Body of pancreas (tissue), 4 donors: ENCODE results near the gene SKP1. TPM values are rescaled to one million over a fixed set of nuclear protein-coding genes. Genes with fewer than 3 reads are reported as not detected.

ENCODE experiments used
- ATAC-seq: fragments of 150-250 bp; one replicate; pipeline ENCODE4 v1.9.1; 2016
- DNase-seq, 4 donors: peaks; one replicate each; pipeline ENCODE4 v3.0.0-alpha.2; 2019
- H3K27ac ChIP-seq, 4 donors: fragments of 200-600 bp; sonication (generic); 1 replicate in 3 of 4; 2 replicates in 1 of 4; pipeline versions ENCODE4 v1.5.1 to v1.6.1; 2016 to 2019; ENCODE audit warnings: mild to moderate bottlenecking in 1 of 4, mixed read lengths in 1 of 4, moderate library complexity in 1 of 4
- H3K27me3 ChIP-seq, 2 donors: fragments of 200-600 bp; sonication (generic); one replicate each; pipeline ENCODE4 v1.6.0; 2016; ENCODE audit warnings: mild to moderate bottlenecking in 1 of 2
- H3K36me3 ChIP-seq, 2 donors: fragments of 200-600 bp; sonication (generic); replicated peaks in 1 of 2; 2 replicates each; pipeline ENCODE4 v1.5.1; 2016; ENCODE audit warnings: low read depth in 2 of 2; ENCODE audit not compliant: insufficient read depth in 1 of 2
- H3K4me1 ChIP-seq: fragments of 200-600 bp; sonication (generic); one replicate; pipeline ENCODE4 v1.6.0; 2016
- H3K4me3 ChIP-seq, 2 donors: fragments of 200-600 bp; sonication (generic); 1 replicate in 1 of 2; 2 replicates in 1 of 2; pipeline ENCODE4 v1.5.1; 2016 to 2019
- H3K9me3 ChIP-seq, 3 donors: fragments of 200-600 bp; sonication (generic); 1 replicate in 2 of 3; 2 replicates in 1 of 3; pipeline ENCODE4 v1.5.1; 2016
- CTCF ChIP-seq, 7 experiments: fragments of 450-650 bp in 4 of 7; fragments of 200-600 bp in 3 of 7; sonication (generic) in 3 of 7; IDR thresholded peaks; one replicate each; pipeline ENCODE4 v1.5.1; 2016 to 2019; ENCODE audit warnings: antibody characterized with exemption in 7 of 7
- POLR2A ChIP-seq, 3 donors: fragments of 450-650 bp; IDR thresholded peaks; one replicate each; pipeline ENCODE4 v1.6.1; 2016; ENCODE audit warnings: antibody characterized with exemption in 3 of 3, mild to moderate bottlenecking in 2 of 3
- WGBS, 2 donors: methylation state at CpG; one replicate each; pipeline ENCODE4 v1.1.5; 2017; 5-methylcytosine and 5-hydroxymethylcytosine counted together
- intact Hi-C: fragments of 100-400 bp; cut with DNase I; formaldehyde crosslinking; loops from one replicate; pipeline ENCODE4 v1.15.1; 2023
- total RNA-seq, 2 donors: library from RNA; depleted of rRNA; stranded (reverse); fragments of >200 nt; gene quantifications; one replicate each; pipeline ENCODE4 v1.1.0, GENCODE V29; 2016

Gene SKP1
- total RNA-seq, 2 donors from 2014 or later: 31.6 to 46.8 TPM

GRCh38 chr5:134184155-134185135 lies 7.7 kb upstream of the SKP1 start:
- DNase-seq: peak; percentile 70 to 74 (median 72)
- ATAC-seq: peak; percentile 76
- no peak overlapping the region for H3K27ac ChIP-seq
- H3K9me3 ChIP-seq: no peaks in the 10 kb centered on the region
- H3K36me3 ChIP-seq: no peaks in the 10 kb centered on the region
- no peak for TF ChIP-seq POLR2A (IDR thresholded peaks at IDR 0.05)
- peak; percentile 82 to 92 (median 87) for TF ChIP-seq CTCF (IDR thresholded peaks at IDR 0.05)
- no peaks in the 10 kb centered on the region for H3K27me3 ChIP-seq
- intact Hi-C loops: loop anchor here (5.0 kb wide), 1 partner anchor 103 kb away; no protein-coding TSS in a partner anchor
- 48 to 53% methylated on average over 3 to 11 of the region's 11 CpGs for WGBS, 2 donors
- H3K4me3 ChIP-seq: no peak overlapping the region
- peaks cover 26% of the 10 kb centered on the region for H3K4me1 ChIP-seq

GRCh38 chr5:134183481-134183880 lies 6.7 kb upstream of the SKP1 start:
- no peaks in the 10 kb centered on the region for H3K36me3 ChIP-seq
- intact Hi-C loops: loop anchor here (5.0 kb wide), 1 partner anchor 104 kb away; no protein-coding TSS in a partner anchor

GRCh38 chr5:134178096-134178419 lies 1.3 kb upstream of the SKP1 start:
- WGBS, 2 donors: 43 to 74% methylated on average over 2 to 3 of the region's 3 CpGs
- Histone ChIP-seq H3K36me3 (peaks cover 0 to 4% of the 10 kb centered on the region in 2 donors), H3K4me3 (no peak overlapping the region), H3K27me3 (no peaks in the 10 kb centered on the region), H3K4me1 (peaks cover 27% of the 10 kb centered on the region), H3K27ac (peak overlapping the region in 3 of 4 donors; percentile 99 to 100 (median 100)), H3K9me3 (no peaks in the 10 kb centered on the region)
- ATAC-seq: no peak
- TF ChIP-seq POLR2A (IDR thresholded peaks at IDR 0.05): no peak
- TF ChIP-seq CTCF (IDR thresholded peaks at IDR 0.05): no peak
- DNase-seq: no peak
- intact Hi-C loops: no loop called here

More at GRCh38 chr5:134183481-134183880, 6.7 kb upstream of the SKP1 start:
- no peak overlapping the region for H3K4me3 ChIP-seq
- no peaks in the 10 kb centered on the region for H3K27me3 ChIP-seq
- peaks cover 16% of the 10 kb centered on the region for H3K4me1 ChIP-seq
- TF ChIP-seq POLR2A (IDR thresholded peaks at IDR 0.05) (no peak), CTCF (IDR thresholded peaks at IDR 0.05) (no peak)
- H3K9me3 ChIP-seq: no peaks in the 10 kb centered on the region
- no peak overlapping the region for H3K27ac ChIP-seq
- DNase-seq: no peak
- no peak for ATAC-seq

- intact Hi-C loops: no loop called here
- peak overlapping the region; percentile 86 to 93 for H3K4me3 ChIP-seq
- ATAC-seq: peak; percentile 55
- peak overlapping the region; percentile 98 to 100 (median 100) for H3K27ac ChIP-seq
- peaks cover 0 to 6% of the 10 kb centered on the region in 2 donors for H3K36me3 ChIP-seq
- 14 to 28% methylated on average over 19 to 29 of the region's 29 CpGs for WGBS, 2 donors
- peaks cover 28% of the 10 kb centered on the region for H3K4me1 ChIP-seq
- no peaks in the 10 kb centered on the region for H3K27me3 ChIP-seq
- TF ChIP-seq POLR2A (IDR thresholded peaks at IDR 0.05) (no peak), CTCF (IDR thresholded peaks at IDR 0.05) (no peak)
- DNase-seq: peak; percentile 14 to 42 (median 28)
- no peaks in the 10 kb centered on the region for H3K9me3 ChIP-seq
Measured at GRCh38 chr5:134177369-134178095, 782 bp upstream of the SKP1 start.
